ENCODE measurements around the gene ENG.
"Not testable (repeated sequence)": the region's sequence is repeated elsewhere in the genome, so short reads cannot be mapped to it uniquely, and the experiment has no call there.

- not testable (repeated sequence) for TF ChIP-seq POLR2A (IDR thresholded peaks at IDR 0.05; ENCODE audit: low read depth, low read length); POLR2AphosphoS5 (IDR thresholded peaks at IDR 0.05; ENCODE audit: low read depth, low read length); TAF1 (IDR thresholded peaks at IDR 0.05; ENCODE audit: borderline replicate concordance, low read depth, low read length)
Measured at GRCh38 chr9:127845619-127846018, 8.8 kb downstream of the ENG start.
